A549 (cell line): Measurements from ENCODE around the gene BRSK2. TPM values are rescaled to one million over a fixed set of nuclear protein-coding genes. Genes with fewer than 3 reads are reported as not detected.

Source experiments
- ATAC-seq, 2 experiments: fragments of 200-7000 bp in 1 of 2; fragments of >200 bp in 1 of 2; cut with Nextera tagmentation in 1 of 2; cut with Tn5 transposase in 1 of 2; 3 replicates each; pipeline versions ENCODE4 v1.8.0 to v1.9.1; 2018 to 2020; ENCODE audit warnings: mild to moderate bottlenecking in 1 of 2, moderate library complexity in 1 of 2
- CTCF ChIA-PET: fragments of 300-600 bp; sonication (Branson Sonifier 250); formaldehyde crosslinking; extraction: SDS; loops from one replicate; lab custom pipeline; 2021; ENCODE audit warnings: antibody characterized with exemption, inconsistent platforms; lab: Yijun Ruan, JAX
- POLR2A ChIA-PET: fragments of 350-600 bp; formaldehyde crosslinking; extraction: SDS; loops from one replicate; lab custom pipeline; 2021; ENCODE audit warnings: antibody characterized with exemption, inconsistent platforms; lab: Yijun Ruan, JAX
- DNase-seq, 2 experiments: peaks; one replicate each; pipeline versions ENCODE4 v3.0.0 to v3.0.0-alpha.2; 2011 to 2016; ENCODE audit warnings: low read depth in 1 of 2, low spot score in 1 of 2
- FAIRE-seq: peaks from 2 replicates; lab custom pipeline; 2011; peaks lifted over from hg19 to GRCh38; lab: Jason Lieb, UNC
- H3K27ac ChIP-seq, 2 experiments: fragments of >200 bp; sonication (Bioruptor Twin); formaldehyde crosslinking; 3 replicates each; pipeline ENCODE4 v1.5.1; 2016 to 2017
- H3K4me1 ChIP-seq: fragments of >200 bp; sonication (Bioruptor Twin); formaldehyde crosslinking; 3 replicates; pipeline ENCODE4 v1.6.1; 2016
- H3K4me2 ChIP-seq: fragments of >200 bp; sonication (Bioruptor Twin); formaldehyde crosslinking; 3 replicates; pipeline ENCODE4 v1.6.1; 2016
- H3K4me3 ChIP-seq: fragments of >200 bp; sonication (Bioruptor Twin); formaldehyde crosslinking; 3 replicates; pipeline ENCODE4 v1.5.1; 2016
- H3K9me3 ChIP-seq: fragments of >200 bp; sonication (Bioruptor Twin); formaldehyde crosslinking; 3 replicates; pipeline ENCODE4 v1.6.1; 2016
- BHLHE40 ChIP-seq: IDR thresholded peaks from 2 replicates; pipeline ENCODE4 v1.6.1; 2012; ENCODE audit warnings: low read depth, low read length, inconsistent platforms
- CEBPB ChIP-seq, 2 experiments: fragments of >200 bp in 1 of 2; sonication (Bioruptor Twin) in 1 of 2; formaldehyde crosslinking in 1 of 2; IDR thresholded peaks; 2 replicates each; pipeline ENCODE4 v1.6.1; 2012 to 2016
- E2F6 ChIP-seq: IDR thresholded peaks from 2 replicates; pipeline ENCODE4 v1.6.1; 2012; ENCODE audit warnings: low read depth, borderline replicate concordance
- EHF ChIP-seq: fragments of 250-450 bp; sonication (Bioruptor Pico); IDR thresholded peaks from 2 replicates; pipeline ENCODE4 v1.5.0; 2020; ENCODE audit warnings: mild to moderate bottlenecking
- EHMT2 ChIP-seq: fragments of 200-600 bp; sonication (generic); IDR thresholded peaks from 2 replicates; pipeline ENCODE4 v1.6.1; 2016; ENCODE audit warnings: antibody characterized with exemption, low read depth, mild to moderate bottlenecking, moderate library complexity
- ELK1 ChIP-seq: fragments of 150-350 bp; IDR thresholded peaks from 2 replicates; pipeline ENCODE4 v1.6.1; 2014; ENCODE audit warnings: low read depth, mild to moderate bottlenecking, low read length
- FOSB ChIP-seq: fragments of 250-450 bp; sonication (Bioruptor Pico); IDR thresholded peaks from 2 replicates; pipeline ENCODE4 v1.5.0; 2020; ENCODE audit warnings: mild to moderate bottlenecking, moderate library complexity
- FOSL2 ChIP-seq, 2 experiments: fragments of 450-650 bp in 1 of 2; fragments of >200 bp in 1 of 2; sonication (Bioruptor Twin) in 1 of 2; formaldehyde crosslinking; IDR thresholded peaks; 2 replicates each; pipeline versions ENCODE4 v1.5.0 to v1.6.1; 2016 to 2020; ENCODE audit warnings: mild to moderate bottlenecking in 1 of 2, moderate library complexity in 1 of 2
- HDAC2 ChIP-seq: fragments of 200-600 bp; sonication (generic); IDR thresholded peaks from 2 replicates; pipeline ENCODE4 v1.6.1; 2016
- HOXB5 ChIP-seq: fragments of 250-450 bp; sonication (Bioruptor Pico); IDR thresholded peaks from 2 replicates; pipeline ENCODE4 v1.5.0; 2020; ENCODE audit warnings: mild to moderate bottlenecking, moderate library complexity
- JUN ChIP-seq, 2 experiments: fragments of >200 bp; sonication (Bioruptor Twin); formaldehyde crosslinking; IDR thresholded peaks; 2 replicates in 1 of 2; 3 replicates in 1 of 2; pipeline ENCODE4 v1.6.1; 2016 to 2017
- JUNB ChIP-seq: fragments of >200 bp; sonication (Bioruptor Twin); formaldehyde crosslinking; IDR thresholded peaks from 2 replicates; pipeline ENCODE4 v1.6.1; 2016
- KDM5A ChIP-seq: fragments of 200-600 bp; sonication (generic); IDR thresholded peaks from 2 replicates; pipeline ENCODE4 v1.6.1; 2016; ENCODE audit warnings: antibody characterized with exemption, mild to moderate bottlenecking
- MYC ChIP-seq: IDR thresholded peaks from 2 replicates; pipeline ENCODE4 v1.6.1; 2012; ENCODE audit warnings: mild to moderate bottlenecking, inconsistent platforms, low read length, improper control_type of control experiment, borderline replicate concordance
- NPAS2 ChIP-seq: fragments of 250-450 bp; sonication (Bioruptor Pico); IDR thresholded peaks from 2 replicates; pipeline ENCODE4 v1.8.0; 2022; ENCODE audit warnings: mild to moderate bottlenecking, moderate library complexity, borderline replicate concordance
- PHF8 ChIP-seq: fragments of 200-600 bp; sonication (generic); IDR thresholded peaks from 2 replicates; pipeline ENCODE4 v1.6.1; 2016; ENCODE audit warnings: low read depth, mild to moderate bottlenecking, antibody characterized with exemption, moderate library complexity, borderline replicate concordance
- POLR2AphosphoS2 ChIP-seq: conservative IDR thresholded peaks from 2 replicates; pipeline ENCODE4 v1.6.1; 2012; ENCODE audit warnings: low read length, improper control_type of control experiment, inconsistent platforms
- RAD21 ChIP-seq, 2 experiments: fragments of >200 bp in 1 of 2; sonication (Bioruptor Twin) in 1 of 2; formaldehyde crosslinking in 1 of 2; IDR thresholded peaks in 1 of 2; conservative IDR thresholded peaks in 1 of 2; 2 replicates in 1 of 2; 3 replicates in 1 of 2; pipeline ENCODE4 v1.6.1; 2012 to 2018; ENCODE audit warnings: inconsistent platforms in 1 of 2
- RARB ChIP-seq: fragments of 250-450 bp; sonication (Bioruptor Pico); IDR thresholded peaks from 2 replicates; pipeline ENCODE4 v1.8.0; 2021; ENCODE audit warnings: mild to moderate bottlenecking, moderate library complexity
- RCOR1 ChIP-seq: fragments of 150-350 bp; IDR thresholded peaks from 2 replicates; pipeline ENCODE4 v1.6.1; 2014; ENCODE audit warnings: antibody characterized with exemption, low read length, low read depth
- SMC3 ChIP-seq: fragments of >200 bp; sonication (Bioruptor Twin); formaldehyde crosslinking; IDR thresholded peaks from 3 replicates; pipeline ENCODE4 v1.6.1; 2018; ENCODE audit warnings: inconsistent platforms
- TFCP2L1 ChIP-seq: fragments of 250-450 bp; sonication (Bioruptor Pico); IDR thresholded peaks from 2 replicates; pipeline ENCODE4 v1.5.0; 2021; ENCODE audit warnings: mild to moderate bottlenecking
- TP53 ChIP-seq: fragments of 250-450 bp; sonication (Bioruptor Pico); IDR thresholded peaks from 2 replicates; pipeline ENCODE4 v1.5.0; 2021; ENCODE audit warnings: mild to moderate bottlenecking, moderate library complexity
- ZFP36 ChIP-seq: fragments of 450-650 bp; IDR thresholded peaks from 2 replicates; pipeline ENCODE4 v1.6.1; 2014; ENCODE audit warnings: borderline replicate concordance; ENCODE audit not compliant: partially characterized antibody
- ZNF302 ChIP-seq: fragments of 250-450 bp; sonication (Bioruptor Pico); IDR thresholded peaks from 2 replicates; pipeline ENCODE4 v1.9.0; 2021; ENCODE audit warnings: inconsistent platforms, mild to moderate bottlenecking, moderate library complexity
- ZSCAN20 ChIP-seq: fragments of 250-450 bp; sonication (Bioruptor Pico); IDR thresholded peaks from 2 replicates; pipeline ENCODE4 v1.8.0; 2022; ENCODE audit warnings: mild to moderate bottlenecking, moderate library complexity
- WGBS: methylation state at CpG from one replicate; pipeline ENCODE4 v1.1.6; 2017; ENCODE audit errors: missing lambda C conversion rate; 5-methylcytosine and 5-hydroxymethylcytosine counted together
- polyA plus RNA-seq, 4 experiments: library from polyadenylated mRNA; depleted of rRNA in 3 of 4; stranded (reverse); fragments of >200 nt; fragmentation: RNase III in 1 of 4; extraction: RNeasy Plus Mini Kit Qiagen cat#74134 plus additional on column Dnase treatment in 1 of 4; gene quantifications; 2 replicates in 3 of 4; 3 replicates in 1 of 4; pipeline ENCODE4 v1.2.3, GENCODE V29; 2011 to 2017

The BRSK2 gene
- polyA plus RNA-seq, 2 of the 4 experiments (the other 2 are of a cell fraction): 3.8 to 10.1 TPM

GRCh38 chr11:1412377-1413095, 22.8 kb downstream of the BRSK2 start (continued):
- no peak for TF ChIP-seq RARB (CRISPR knock-in tag)
- no peak for TF ChIP-seq ZFP36
- TF ChIP-seq PHF8: no peak
- no peak for TF ChIP-seq SMC3
- TF ChIP-seq POLR2AphosphoS2: no peak
- TF ChIP-seq HOXB5: no peak

GRCh38 chr11:1414650-1415049, 24.9 kb downstream of the BRSK2 start:
- DNase-seq (no peak), ATAC-seq (no peak), FAIRE-seq (no peak)
- no peak overlapping the region for H3K27ac ChIP-seq
- 75% methylated on average over 22 of the region's 22 CpGs for WGBS
- no peak overlapping the region for H3K4me3 ChIP-seq
- H3K4me1 ChIP-seq: no peaks in the 10 kb centered on the region
- POLR2A ChIA-PET: no interaction called here
- H3K9me3 ChIP-seq: peaks cover 56% of the 10 kb centered on the region
- no peak overlapping the region for H3K4me2 ChIP-seq
- TF ChIP-seq FOSB (CRISPR knock-in tag) (no peak), CEBPB (IDR thresholded peaks at IDR 0.05) (no peak), BHLHE40 (no peak)
- TF ChIP-seq, all 56 proteins: peak for 0
- CTCF ChIA-PET: interaction anchor here (1.5 kb wide), 1 partner anchor 23 kb away, joined by 3 read pairs; no protein-coding TSS in a partner anchor

GRCh38 chr11:1415631-1416030, 25.9 kb downstream of the BRSK2 start:
- TF ChIP-seq ELK1: no peak
- TF ChIP-seq ZNF302 (CRISPR knock-in tag): no peak
- TF ChIP-seq HOXB5: no peak
- TF ChIP-seq BHLHE40: no peak
- no peak for TF ChIP-seq KDM5A
- no peak for TF ChIP-seq ZSCAN20 (CRISPR knock-in tag)
- TF ChIP-seq RARB (CRISPR knock-in tag): no peak
- no peak for TF ChIP-seq FOSL2 (IDR thresholded peaks at IDR 0.05)
- TF ChIP-seq FOSL2 (CRISPR knock-in tag; IDR thresholded peaks at IDR 0.05): no peak
- no peak for TF ChIP-seq TP53 (CRISPR knock-in tag)
- TF ChIP-seq EHMT2: no peak
- TF ChIP-seq MYC: no peak
- TF ChIP-seq HDAC2: no peak
- TF ChIP-seq JUN (IDR thresholded peaks at IDR 0.05): no peak
- no peak for TF ChIP-seq TFCP2L1
- no peak for TF ChIP-seq EHF
- no peak for TF ChIP-seq RCOR1
- no peak for TF ChIP-seq JUNB
- TF ChIP-seq E2F6: no peak
- TF ChIP-seq RAD21 (conservative IDR thresholded peaks at IDR 0.05 in 1 of 2, IDR thresholded peaks at IDR 0.05 in 1 of 2): no peak
- TF ChIP-seq NPAS2: no peak
- H3K9me3 ChIP-seq: peaks cover 63% of the 10 kb centered on the region
- DNase-seq: no peak
- 64% methylated on average over 5 of the region's 7 CpGs for WGBS
- H3K4me3 ChIP-seq: no peak overlapping the region
- no peak for FAIRE-seq
- H3K4me2 ChIP-seq: no peak overlapping the region
- no peak for ATAC-seq
- no peaks in the 10 kb centered on the region for H3K4me1 ChIP-seq
- POLR2A ChIA-PET: no interaction called here
- H3K27ac ChIP-seq: no peak overlapping the region
- CTCF ChIA-PET: no interaction called here
